Activated CD4-positive, CD25-positive, alpha-beta regulatory T cell treated with anti-CD3 and anti-CD28 coated beads, Interleukin-2, amount 50 U/mL, for 24 hours (primary cell): Measurements from ENCODE around the gene GART.

Source experiments
- ATAC-seq, 2 donors: fragments of 150-1000 bp; cut with Tn5 transposase; one replicate each; pipeline ENCODE4 v1.10.0; 2021; ENCODE audit warnings: mild to moderate bottlenecking in 1 of 2, moderate library complexity in 1 of 2

The GART gene

DNA sequence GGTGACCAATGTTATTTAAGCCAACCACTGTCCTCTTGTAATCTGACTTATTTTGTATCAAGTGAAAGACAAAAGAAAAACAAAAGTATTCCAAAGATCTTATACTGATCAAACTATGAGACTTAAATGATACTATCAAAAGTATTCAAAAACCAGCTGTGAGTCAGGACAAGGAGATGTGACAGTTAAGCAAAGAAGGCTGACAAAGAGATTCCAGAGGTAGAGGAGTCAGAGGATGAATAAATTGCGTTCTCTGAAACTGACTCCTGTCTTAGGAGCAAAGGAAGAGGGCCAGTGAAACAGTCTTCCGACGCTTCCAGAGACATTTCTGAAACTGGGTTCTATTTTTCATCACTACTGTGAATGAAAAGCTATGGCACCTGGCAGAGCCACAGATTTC lies 83.1 kb downstream of the GART start:
- no peak for ATAC-seq

DNA sequence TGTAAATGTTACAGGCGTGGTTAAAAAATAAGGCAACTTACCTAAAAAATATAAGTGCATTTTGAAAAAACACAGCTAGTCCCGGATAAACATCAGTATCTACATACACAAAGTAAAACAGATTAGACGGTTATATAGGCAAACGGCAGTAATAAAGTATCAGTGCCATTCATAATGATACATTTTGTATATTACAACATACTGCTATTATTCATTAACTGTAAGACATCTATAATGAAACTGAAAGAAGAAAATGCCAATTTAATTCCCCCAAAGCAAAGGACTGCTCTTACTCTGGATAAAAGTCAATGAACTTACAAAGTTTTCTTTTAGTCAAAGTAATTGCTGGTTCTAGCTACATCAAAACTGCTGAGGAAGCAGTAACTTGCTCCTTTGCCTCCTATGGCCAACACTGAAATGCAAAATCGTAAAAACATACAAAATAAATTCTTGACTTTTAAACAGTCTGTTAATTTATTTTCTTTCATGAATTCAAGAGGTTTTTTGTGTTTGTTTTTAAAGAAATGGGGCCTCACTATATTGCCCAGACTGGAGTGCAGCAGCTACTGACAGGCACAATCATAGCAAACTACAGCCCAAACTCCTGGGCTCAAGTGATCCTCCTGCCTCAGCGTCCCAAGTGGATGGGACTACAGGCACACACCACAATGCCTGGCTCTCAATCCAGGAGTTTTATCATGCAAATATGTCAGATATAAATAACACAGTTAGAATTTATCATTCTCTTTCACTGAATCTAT lies 86.1 kb downstream of the GART start:
- ATAC-seq: peak; percentile 48 to 49
